GM23338 (cell line): ENCODE measurements around the gene PHLPP2. TPM values are rescaled to one million over a fixed set of nuclear protein-coding genes. Genes with fewer than 3 reads are reported as not detected.

Experiments
- ATAC-seq: fragments of 200-7000 bp; cut with Tn5 transposase; 3 replicates; pipeline ENCODE4 v1.9.1; 2020
- DNase-seq: peaks from one replicate; pipeline ENCODE4 v3.0.0-alpha.2; 2015; ENCODE audit warnings: low spot score
- H2AFZ ChIP-seq: fragments of 200-600 bp; sonication (generic); 2 replicates; pipeline ENCODE4 v1.8.0; 2016; ENCODE audit warnings: antibody characterized with exemption, mild to moderate bottlenecking, moderate library complexity
- H3F3A ChIP-seq: fragments of 200-600 bp; sonication (generic); replicated peaks from 2 replicates; pipeline ENCODE4 v1.8.0; 2017; ENCODE audit warnings: antibody characterized with exemption, mixed run types, low read depth
- H3K27ac ChIP-seq: fragments of 200-600 bp; sonication (generic); 2 replicates; pipeline ENCODE4 v1.6.1; 2016; ENCODE audit warnings: low read depth
- H3K27me3 ChIP-seq: fragments of 200-600 bp; sonication (generic); 2 replicates; pipeline ENCODE4 v1.8.0; 2016; ENCODE audit warnings: mild to moderate bottlenecking, mixed run types, moderate library complexity; ENCODE audit not compliant: insufficient read depth
- H3K36me3 ChIP-seq: fragments of 200-600 bp; sonication (generic); 2 replicates; pipeline ENCODE4 v1.8.0; 2016; ENCODE audit warnings: mild to moderate bottlenecking; ENCODE audit not compliant: insufficient read depth
- H3K4me1 ChIP-seq: fragments of 200-600 bp; sonication (generic); 2 replicates; pipeline ENCODE4 v1.8.0; 2016; ENCODE audit warnings: mild to moderate bottlenecking, moderate library complexity; ENCODE audit not compliant: insufficient read depth
- H3K4me2 ChIP-seq: fragments of 200-600 bp; sonication (generic); 2 replicates; pipeline ENCODE4 v1.7.1; 2017; ENCODE audit warnings: mixed run types
- H3K4me3 ChIP-seq: fragments of 200-600 bp; sonication (generic); 2 replicates; pipeline ENCODE4 v1.6.1; 2016; ENCODE audit warnings: mixed run types
- H3K79me2 ChIP-seq: fragments of 200-600 bp; sonication (generic); replicated peaks from 2 replicates; pipeline ENCODE4 v1.8.0; 2017; ENCODE audit warnings: mild to moderate bottlenecking; ENCODE audit not compliant: insufficient read depth
- H3K9me2 ChIP-seq: fragments of 200-600 bp; sonication (generic); 2 replicates; pipeline ENCODE4 v1.8.0; 2017; ENCODE audit not compliant: insufficient read depth
- H4K20me1 ChIP-seq: fragments of 200-600 bp; sonication (generic); replicated peaks from 2 replicates; pipeline ENCODE4 v1.8.0; 2017; ENCODE audit warnings: mild to moderate bottlenecking; ENCODE audit not compliant: insufficient read depth
- H3K27ac Mint-ChIP-seq: 2 replicates; pipeline ENCODE4 v1.8.0; 2020; ENCODE audit warnings: inconsistent platforms, mild to moderate bottlenecking, moderate library complexity, mixed read lengths
- H3K27me3 Mint-ChIP-seq: 3 replicates; pipeline ENCODE4 v1.8.0; 2022; ENCODE audit warnings: low read depth, mild to moderate bottlenecking, moderate library complexity, mixed read lengths, inconsistent platforms; ENCODE audit not compliant: insufficient read depth, poor library complexity
- H3K36me3 Mint-ChIP-seq: 3 replicates; pipeline ENCODE4 v1.8.0; 2021; ENCODE audit warnings: low read depth, mild to moderate bottlenecking, inconsistent platforms, moderate library complexity, mixed read lengths
- H3K4me1 Mint-ChIP-seq: 3 replicates; pipeline ENCODE4 v1.8.0; 2020; ENCODE audit warnings: mild to moderate bottlenecking, inconsistent platforms, mixed read lengths
- H3K4me3 Mint-ChIP-seq: 3 replicates; pipeline ENCODE4 v1.8.0; 2021; ENCODE audit warnings: moderate library complexity, mild to moderate bottlenecking, inconsistent platforms, mixed read lengths
- H3K9me3 Mint-ChIP-seq: 3 replicates; pipeline ENCODE4 v1.8.0; 2020; ENCODE audit warnings: moderate library complexity, mild to moderate bottlenecking, inconsistent platforms, mixed read lengths
- CREB1 ChIP-seq: fragments of 250-450 bp; sonication (Bioruptor Pico); IDR thresholded peaks from 2 replicates; pipeline ENCODE4 v1.5.0; 2020; ENCODE audit warnings: low read depth, mild to moderate bottlenecking, moderate library complexity
- CTCF ChIP-seq, 2 experiments: fragments of 200-600 bp in 1 of 2; sonication (generic) in 1 of 2; conservative IDR thresholded peaks; 2 replicates each; pipeline versions ENCODE4 v1.5.1 to v1.6.1; 2016 to 2017; ENCODE audit warnings: antibody characterized with exemption in 2 of 2, low read depth in 2 of 2, mild to moderate bottlenecking in 2 of 2, moderate library complexity in 1 of 2
- EZH2 ChIP-seq: fragments of 200-600 bp; sonication (generic); IDR thresholded peaks from one replicate; pipeline ENCODE4 v1.8.0; 2017; ENCODE audit warnings: antibody characterized with exemption, mild to moderate bottlenecking, low read depth; ENCODE audit not compliant: unreplicated experiment
- EZH2phosphoT487 ChIP-seq: fragments of 200-600 bp; sonication (generic); IDR thresholded peaks from one replicate; pipeline ENCODE4 v1.8.1; 2018; ENCODE audit warnings: antibody characterized with exemption; ENCODE audit not compliant: unreplicated experiment
- JUNB ChIP-seq: IDR thresholded peaks from one replicate; pipeline ENCODE4 v1.6.1; 2016; ENCODE audit warnings: antibody characterized with exemption; ENCODE audit not compliant: unreplicated experiment
- NANOG ChIP-seq: IDR thresholded peaks from 2 replicates; pipeline ENCODE4 v1.6.1; 2016; ENCODE audit warnings: antibody characterized with exemption, borderline replicate concordance
- STAT1 ChIP-seq: IDR thresholded peaks from one replicate; pipeline ENCODE4 v1.6.1; 2016; ENCODE audit warnings: antibody characterized with exemption; ENCODE audit not compliant: unreplicated experiment
- ZNF331 ChIP-seq: fragments of 250-450 bp; sonication (Bioruptor Pico); IDR thresholded peaks from 2 replicates; pipeline ENCODE4 v1.5.0; 2020; ENCODE audit warnings: low read depth, mild to moderate bottlenecking, moderate library complexity
- ZNF462 ChIP-seq: fragments of 250-450 bp; sonication (Bioruptor Pico); IDR thresholded peaks from 2 replicates; pipeline ENCODE4 v1.5.0; 2020; ENCODE audit warnings: mild to moderate bottlenecking, moderate library complexity
- polyA plus RNA-seq: library from polyadenylated mRNA; unstranded; fragments of >200 nt; fragmentation: Nextera tagmentation; extraction: Ambion mirVana; gene quantifications from 2 replicates; pipeline ENCODE4 v1.2.1, GENCODE V29; 2016
- total RNA-seq: library from RNA; depleted of rRNA; stranded (reverse); fragments of >200 nt; shearing (Covaris generic); gene quantifications from 2 replicates; pipeline ENCODE4 v1.2.3, GENCODE V29; 2014

The PHLPP2 gene
- total and polyA plus RNA-seq, 2 experiments from 2014 or later: 4.2 to 20.5 TPM

- H3K4me1 ChIP-seq: peaks cover 6% of the 10 kb centered on the region; the same call in 1 of the 2 replicates
- TF ChIP-seq EZH2phosphoT487 (no peak), NANOG (no peak), CREB1 (CRISPR knock-in tag) (no peak), ZNF331 (CRISPR knock-in tag) (no peak), CTCF (conservative IDR thresholded peaks at IDR 0.05; ENCODE audit: low read depth in 2 of 2) (no peak), STAT1 (no peak), EZH2 (no peak), JUNB (no peak), ZNF462 (CRISPR knock-in tag) (no peak)
- no peak overlapping the region for H3K4me3 ChIP-seq
- DNase-seq (no peak), ATAC-seq (no peak)
- H2AFZ ChIP-seq: no peak overlapping the region
- peaks cover 16% of the 10 kb centered on the region for H4K20me1 ChIP-seq
- Mint-ChIP-seq H3K27me3 (peaks cover 2% of the 10 kb centered on the region), H3K36me3 (peaks cover 19% of the 10 kb centered on the region), H3K4me1 (peaks cover 5% of the 10 kb centered on the region; the same call in 2 of the 3 replicates), H3K4me3 (no peak overlapping the region), H3K27ac (no peak overlapping the region), H3K9me3 (no peaks in the 10 kb centered on the region)
- peaks cover 7% of the 10 kb centered on the region; the same call in 1 of the 2 replicates for H3F3A ChIP-seq
- no peaks in the 10 kb centered on the region for H3K9me2 ChIP-seq
- H3K36me3 ChIP-seq: peaks cover 5% of the 10 kb centered on the region
- no peak overlapping the region for H3K4me2 ChIP-seq
- H3K27ac ChIP-seq: no peak overlapping the region
- H3K79me2 ChIP-seq: no peaks in the 10 kb centered on the region
- H3K27me3 ChIP-seq: no peaks in the 10 kb centered on the region
Observed at GRCh38 chr16:71647391-71647790, 77.1 kb downstream of the PHLPP2 start.
